HG02943 (cell line): Measurements from ENCODE around the gene NANOS2.
"Not testable (repeated sequence)": the region's sequence is repeated elsewhere in the genome, so short reads cannot be mapped to it uniquely, and the experiment has no call there.

ENCODE experiments used
- ATAC-seq: cut with Tn5 transposase; IDR thresholded peaks from one replicate; pipeline ENCODE4 v1.9.1; 2021; ENCODE audit warnings: mild to moderate bottlenecking, low read depth, moderate library complexity; ENCODE audit not compliant: unreplicated experiment

Gene NANOS2

GRCh38 chr19:45878043-45878794 is 36.4 kb downstream of the NANOS2 start:
- no peak for ATAC-seq

GRCh38 chr19:45876411-45877197 is 38.0 kb downstream of the NANOS2 start:
- ATAC-seq, result no peak

GRCh38 chr19:45876161-45876410 is 38.5 kb downstream of the NANOS2 start:
- no peak for ATAC-seq

- ATAC-seq, result no peak
Measured at GRCh38 chr19:45874620-45874966, 40.0 kb downstream of the NANOS2 start.

GRCh38 chr19:45873219-45873772 is 41.3 kb downstream of the NANOS2 start:
- ATAC-seq, result no peak

GRCh38 chr19:45872095-45872919 is 42.3 kb downstream of the NANOS2 start:
- no peak for ATAC-seq

GRCh38 chr19:45870798-45871197 is 43.8 kb downstream of the NANOS2 start:
- ATAC-seq, result no peak

GRCh38 chr19:45867241-45867640 is 47.3 kb downstream of the NANOS2 start:
- not testable (repeated sequence) for ATAC-seq

- no peak for ATAC-seq
Measured at GRCh38 chr19:45866400-45867176, 48.0 kb downstream of the NANOS2 start.

- ATAC-seq, result no peak
Measured at GRCh38 chr19:45865269-45865948, 49.2 kb downstream of the NANOS2 start.

GRCh38 chr19:45864629-45865082 is 49.9 kb downstream of the NANOS2 start:
- ATAC-seq, result no peak

- no peak for ATAC-seq
Measured at GRCh38 chr19:45863840-45864628, 50.5 kb downstream of the NANOS2 start, which contains the start of gene FOXA3. TSS of gene FOXA3 (plus strand) at chr19:45864326. CDS start at chr19:45864457, 131 bp downstream.

GRCh38 chr19:45863335-45863839 is 51.2 kb downstream of the NANOS2 start:
- no peak for ATAC-seq
